CD4-positive, alpha-beta T cell treated with Interleukin-6 at 100 ng/mL for 8 hours (primary cell): Measurements from ENCODE around the gene RPL7A.

Source experiments
- DNase-seq: peaks from one replicate; pipeline ENCODE4 v3.0.0-alpha.2; 2020; ENCODE audit warnings: mixed read lengths, low spot score

Gene RPL7A

GRCh38 chr9:133347515-133347984 is 468 bp upstream of the RPL7A start:
- DNase-seq, result peak; percentile 35

- DNase-seq, result no peak
Measured at GRCh38 chr9:133348718-133349573, 928 bp downstream of the RPL7A start.

DNA sequence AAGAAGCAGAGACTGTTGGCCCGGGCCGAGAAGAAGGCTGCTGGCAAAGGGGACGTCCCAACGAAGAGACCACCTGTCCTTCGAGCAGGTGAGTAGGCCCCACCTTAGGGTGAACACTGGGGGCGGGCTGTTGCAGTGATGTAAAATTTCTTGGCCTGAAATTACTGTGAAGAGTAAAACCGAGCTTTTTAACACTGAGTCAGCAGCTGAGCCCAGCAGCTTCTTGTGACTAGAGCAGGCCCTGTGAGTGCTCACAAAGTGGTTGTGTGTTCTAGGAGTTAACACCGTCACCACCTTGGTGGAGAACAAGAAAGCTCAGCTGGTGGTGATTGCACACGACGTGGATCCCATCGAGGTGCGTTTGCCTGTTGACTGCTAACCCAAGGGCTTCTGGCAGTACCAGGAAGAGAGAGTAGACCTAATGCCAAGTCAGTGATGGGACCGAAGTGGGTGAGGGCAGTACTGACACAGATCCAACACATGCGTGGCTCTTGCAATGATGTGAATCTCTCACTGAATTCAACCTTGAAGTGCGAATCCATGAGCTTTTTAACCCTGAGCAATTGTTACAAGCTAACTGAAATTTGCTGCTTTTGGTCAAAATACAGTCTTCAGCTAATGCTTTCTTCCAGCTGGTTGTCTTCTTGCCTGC is 2.1 kb downstream of the RPL7A start:
- DNase-seq, result no peak

GRCh38 chr9:133351526-133351907 is 3.5 kb downstream of the RPL7A start:
- no peak for DNase-seq

DNA sequence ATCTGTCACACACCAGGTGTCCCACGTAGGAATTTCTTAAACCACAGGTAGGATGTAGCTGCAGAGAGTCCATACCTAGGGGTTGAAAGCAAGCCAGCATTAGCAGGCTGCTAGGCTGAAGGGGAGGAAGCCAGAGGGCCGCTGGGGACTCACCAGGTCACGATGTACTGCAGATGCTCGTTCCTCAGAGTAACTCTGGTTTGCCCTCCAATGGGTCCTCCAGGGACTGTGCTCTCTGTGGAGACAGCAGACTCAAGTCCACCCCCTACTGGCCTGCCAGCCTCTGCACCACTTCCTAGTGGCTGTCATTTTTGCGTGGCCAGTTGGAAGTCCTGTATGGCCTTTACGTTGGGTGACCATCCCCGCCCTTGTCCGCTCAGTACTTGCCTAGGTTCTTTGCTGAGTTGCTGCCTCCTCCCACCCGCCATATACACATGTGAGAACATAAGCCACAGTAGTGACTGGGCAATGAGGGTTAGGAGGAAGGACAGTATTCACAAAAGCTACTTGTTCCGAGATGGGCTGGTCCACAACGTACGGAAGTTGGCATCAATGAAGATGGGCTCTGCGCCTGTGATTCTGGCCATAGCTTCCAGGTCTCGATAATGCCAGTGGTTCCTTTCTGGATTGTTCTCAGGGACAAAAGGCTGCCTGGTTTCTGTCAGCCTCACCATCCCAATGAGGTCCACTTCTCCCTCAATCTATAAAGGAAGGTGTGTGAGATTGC is 4.1 kb downstream of the RPL7A start:
- no peak for DNase-seq

DNA sequence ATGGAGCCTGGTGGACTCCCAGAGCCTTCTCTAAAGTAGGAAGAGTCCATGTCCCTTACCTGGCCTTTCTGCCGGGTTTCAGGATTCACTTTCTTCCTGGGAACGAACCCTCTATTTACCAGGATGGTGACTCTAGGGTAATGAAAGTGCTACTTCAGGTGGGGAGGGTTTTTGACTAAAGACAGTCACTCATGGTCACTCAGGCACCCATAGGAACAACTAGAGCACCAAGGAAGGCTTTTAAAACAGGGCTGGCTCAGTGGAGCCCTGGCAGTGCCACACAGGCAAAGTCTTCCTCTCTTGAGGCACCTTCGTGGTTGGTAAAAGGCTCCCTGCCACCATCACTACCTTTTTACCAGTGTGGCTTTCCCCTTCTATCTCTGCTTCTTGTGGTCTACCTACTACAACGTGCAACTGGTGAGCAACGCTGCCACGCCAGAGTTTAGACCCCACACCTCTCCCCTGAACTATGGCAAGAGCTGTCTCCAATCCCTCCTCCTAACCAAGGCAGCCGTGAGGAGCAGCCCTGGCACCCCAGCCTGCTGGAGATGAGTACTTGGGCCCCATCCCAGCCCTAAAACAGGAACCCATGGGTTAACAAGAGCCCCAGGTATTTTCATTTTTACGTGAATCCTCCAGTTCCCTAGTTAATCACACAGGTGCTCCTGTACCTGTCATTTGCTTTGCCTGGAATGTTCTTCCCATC is 4.8 kb downstream of the RPL7A start:
- no peak for DNase-seq

DNA sequence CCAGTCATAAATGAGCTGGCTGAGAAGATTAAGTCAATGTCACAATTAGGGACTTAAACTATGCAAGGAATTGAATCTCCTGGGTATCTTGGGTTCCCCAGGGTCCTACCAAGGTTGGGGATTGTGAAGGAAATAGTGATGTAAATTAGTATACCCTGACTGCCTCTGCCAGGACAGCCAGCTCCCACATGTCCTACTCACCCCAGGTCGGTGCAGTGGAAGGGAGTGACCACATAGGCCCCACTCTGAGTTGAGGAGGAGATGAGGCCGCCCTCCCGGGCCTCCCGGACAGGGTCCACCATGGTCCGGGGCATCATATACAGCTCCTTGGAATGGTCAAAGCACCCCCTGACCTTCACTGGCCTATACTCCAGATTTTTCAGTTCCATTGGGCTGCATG is 5.5 kb downstream of the RPL7A start:
- DNase-seq, result no peak

DNA sequence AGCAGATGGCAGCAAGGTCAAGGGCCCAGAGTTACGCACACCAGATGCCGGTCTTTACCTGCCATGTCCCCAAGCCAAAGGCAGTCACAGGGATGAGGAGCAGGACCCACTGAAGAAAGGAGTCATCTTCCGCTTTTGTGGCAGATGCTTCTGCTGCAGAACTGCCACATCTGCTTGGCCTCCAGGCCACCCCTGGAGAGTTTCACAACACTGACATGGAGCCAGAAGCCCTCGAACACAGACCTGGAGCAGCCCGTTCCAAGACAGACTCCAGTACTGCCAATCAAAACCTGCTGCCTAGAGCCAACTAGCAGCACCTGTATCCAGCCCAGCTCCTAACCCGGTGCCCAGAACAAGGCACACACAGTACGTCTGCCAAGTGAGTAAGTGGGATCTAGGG is 6.7 kb downstream of the RPL7A start:
- DNase-seq, result no peak

- DNase-seq, result no peak
Measured at GRCh38 chr9:133355881-133356357, 7.9 kb downstream of the RPL7A start.

DNA sequence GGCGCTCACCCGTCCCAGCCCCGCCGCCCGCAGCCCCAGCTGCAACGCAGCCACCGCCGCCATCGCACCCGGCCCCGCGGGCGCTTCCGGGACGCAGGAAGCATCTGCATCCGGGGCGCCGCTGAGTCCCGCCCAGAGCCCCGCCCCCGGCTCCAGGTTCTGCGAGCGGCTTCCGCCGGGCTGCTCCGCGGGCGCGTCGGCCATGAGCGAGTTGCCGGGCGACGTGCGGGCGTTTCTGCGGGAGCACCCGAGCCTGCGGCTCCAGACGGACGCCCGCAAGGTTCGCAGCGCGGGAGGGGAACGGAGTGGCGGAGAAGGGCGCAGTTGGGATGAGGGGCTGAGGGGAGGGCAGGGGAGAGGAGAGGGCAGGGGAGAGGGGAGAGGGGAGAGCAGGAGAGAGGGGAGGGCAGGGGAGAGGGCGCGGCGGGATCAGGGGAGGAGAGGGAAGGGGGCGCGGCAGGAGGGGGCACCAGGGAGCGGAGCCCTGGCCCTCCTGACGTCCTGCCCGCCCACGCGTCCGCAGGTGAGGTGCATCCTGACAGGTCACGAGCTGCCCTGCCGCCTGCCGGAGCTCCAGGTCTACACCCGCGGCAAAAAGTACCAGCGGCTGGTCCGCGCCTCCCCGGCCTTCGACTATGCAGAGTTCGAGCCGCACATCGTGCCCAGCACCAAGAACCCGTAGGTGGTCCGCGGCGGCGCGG is 8.5 kb downstream of the RPL7A start, which contains the start of the genes SURF1 and SURF2:
Gene SURF1, minus strand, starts transcription at position 97 of the 701 bp plus-strand sequence. Its CDS starts 34 bp downstream, at position 63.
Gene SURF2, plus strand, starts transcription at position 160 of the 701 bp plus-strand sequence. Its CDS starts 43 bp downstream, at position 203.
- peak; percentile 86 for DNase-seq

DNA sequence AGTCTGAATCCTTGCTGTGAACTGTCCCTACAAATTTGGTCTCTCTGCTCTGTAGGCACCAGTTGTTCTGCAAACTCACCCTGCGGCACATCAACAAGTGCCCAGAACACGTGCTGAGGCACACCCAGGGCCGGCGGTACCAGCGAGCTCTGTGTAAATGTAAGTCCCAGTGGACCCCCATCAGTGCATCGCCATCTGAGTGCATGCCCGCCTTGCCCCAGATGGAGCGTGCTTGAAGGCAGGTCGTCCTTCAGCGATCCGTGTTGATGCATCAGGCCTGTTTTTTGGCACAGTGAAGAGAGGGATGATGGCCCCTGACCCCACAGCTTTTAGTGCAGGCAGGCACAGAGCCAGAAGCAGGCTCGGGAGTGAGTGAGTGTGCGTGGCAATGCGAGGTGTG is 9.6 kb downstream of the RPL7A start:
- DNase-seq, result no peak

DNA sequence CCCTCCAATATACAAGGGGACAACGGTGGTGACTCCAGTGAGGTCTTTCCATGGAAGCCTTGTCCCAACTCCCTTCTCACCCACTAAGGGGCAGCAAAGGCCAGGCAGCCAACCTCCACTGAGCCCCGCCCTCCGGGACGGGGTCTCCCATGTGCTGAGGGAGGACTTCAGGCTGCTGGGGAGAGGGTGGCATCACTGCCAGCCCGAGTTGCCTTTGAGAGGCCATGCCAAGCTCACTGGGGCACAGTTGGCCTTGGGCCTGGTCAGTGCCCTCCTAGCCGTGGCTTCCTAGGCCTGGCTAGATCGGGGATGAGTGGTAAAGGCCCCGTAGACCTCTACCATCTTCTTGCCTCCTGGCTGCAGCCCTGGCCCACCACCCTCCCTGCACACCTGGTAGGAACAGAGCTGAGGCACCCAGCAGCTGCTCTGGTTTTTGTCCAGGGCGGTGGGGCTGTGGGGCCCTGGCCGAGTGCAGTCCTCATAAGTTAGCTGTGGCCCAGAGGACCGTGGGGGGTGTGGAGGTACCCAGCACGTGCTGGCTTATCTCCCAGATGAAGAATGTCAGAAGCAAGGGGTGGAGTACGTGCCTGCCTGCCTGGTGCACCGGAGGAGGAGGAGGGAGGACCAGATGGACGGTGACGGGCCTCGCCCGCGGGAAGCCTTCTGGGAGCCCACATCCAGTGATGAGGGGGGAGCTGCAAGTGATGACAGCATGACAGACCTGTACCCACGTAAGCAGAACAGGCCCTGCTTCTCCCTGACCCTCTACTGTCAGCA is 11.6 kb downstream of the RPL7A start:
- no peak for DNase-seq

DNA sequence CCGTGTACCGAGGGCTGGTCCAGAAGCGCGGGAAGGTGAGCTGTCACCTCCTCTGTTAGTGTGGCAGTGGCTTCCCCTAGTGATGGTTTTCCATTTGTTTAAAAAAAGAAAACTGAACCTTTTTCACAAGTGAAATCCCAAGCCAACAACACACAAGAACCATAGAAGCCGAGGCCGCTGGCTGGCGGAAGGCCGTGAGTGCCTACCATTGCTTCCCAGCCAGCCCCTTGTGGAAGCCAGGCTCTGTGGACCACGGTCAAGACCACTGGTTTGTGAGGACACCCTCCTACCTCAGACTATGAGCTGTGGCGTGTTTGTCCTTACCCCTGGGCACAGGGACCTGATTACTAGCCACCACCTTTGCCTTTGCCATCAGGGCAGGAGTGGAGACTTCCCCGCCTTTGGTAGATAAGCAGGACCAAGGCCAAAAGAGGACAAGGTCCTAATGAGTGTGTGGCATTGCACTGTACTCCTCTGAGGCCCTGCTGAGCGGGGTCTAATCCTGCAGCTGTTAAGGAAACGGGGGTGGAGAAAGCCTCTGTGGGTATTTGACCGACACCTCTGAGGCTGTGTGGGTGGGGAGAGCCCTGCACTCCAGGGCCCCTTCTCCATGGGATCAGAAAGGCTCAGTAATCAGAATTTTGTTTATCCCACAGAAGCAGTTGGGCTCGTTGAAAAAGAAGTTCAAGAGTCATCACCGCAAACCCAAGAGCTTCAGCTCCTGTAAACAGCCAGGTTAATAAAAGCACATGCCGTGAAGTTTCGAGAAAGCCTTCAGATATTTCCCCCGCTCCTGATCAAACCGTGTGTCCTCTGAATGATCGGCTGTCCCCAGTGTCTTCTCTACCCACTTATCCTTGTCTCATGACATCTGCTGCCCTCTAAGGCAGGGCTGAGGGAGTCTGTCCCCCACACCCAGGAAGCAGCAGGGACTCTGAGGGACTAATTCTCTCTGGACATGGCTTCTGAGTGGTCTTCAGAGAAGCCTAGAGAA is 12.7 kb downstream of the RPL7A start:
- DNase-seq, result no peak

GRCh38 chr9:133361507-133362092 is 13.6 kb downstream of the RPL7A start:
- DNase-seq, result no peak

DNA sequence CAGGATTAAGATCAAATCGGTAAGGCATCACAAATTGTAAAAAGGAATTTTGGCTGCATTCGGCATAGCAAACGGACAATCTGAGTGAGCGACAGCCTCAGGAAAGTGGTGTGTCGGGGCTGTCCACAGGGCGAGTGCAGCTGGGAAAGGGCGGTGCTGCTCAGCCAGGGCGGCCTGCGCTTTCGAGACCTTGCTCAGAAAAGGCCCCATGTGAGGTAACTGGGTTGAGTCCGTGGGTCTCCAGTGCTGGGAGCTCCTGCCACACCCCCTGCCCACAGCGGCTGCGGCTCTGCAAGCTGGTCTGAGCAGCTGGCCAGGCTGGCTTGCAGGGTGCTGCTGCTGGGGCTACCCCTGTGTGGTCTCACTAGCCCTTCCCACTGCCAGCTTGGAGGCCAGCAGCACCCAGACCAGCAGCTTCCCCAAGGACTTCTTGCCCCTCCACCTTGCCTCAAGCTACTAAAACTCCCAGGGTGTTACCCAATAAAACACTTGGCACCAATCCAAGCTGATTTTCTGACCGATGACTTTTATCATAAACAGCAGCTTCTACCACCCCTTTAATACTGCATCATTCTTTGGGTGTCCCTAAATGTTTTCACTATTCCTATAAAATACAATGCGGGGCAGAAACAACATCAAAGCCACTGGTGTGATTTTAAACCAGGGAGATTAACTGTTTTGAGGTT is 14.5 kb downstream of the RPL7A start:
- DNase-seq, result no peak

GRCh38 chr9:133366435-133366834 is 18.4 kb downstream of the RPL7A start:
- DNase-seq, result no peak

GRCh38 chr9:133367221-133367620 is 19.2 kb downstream of the RPL7A start:
- DNase-seq, result no peak

DNA sequence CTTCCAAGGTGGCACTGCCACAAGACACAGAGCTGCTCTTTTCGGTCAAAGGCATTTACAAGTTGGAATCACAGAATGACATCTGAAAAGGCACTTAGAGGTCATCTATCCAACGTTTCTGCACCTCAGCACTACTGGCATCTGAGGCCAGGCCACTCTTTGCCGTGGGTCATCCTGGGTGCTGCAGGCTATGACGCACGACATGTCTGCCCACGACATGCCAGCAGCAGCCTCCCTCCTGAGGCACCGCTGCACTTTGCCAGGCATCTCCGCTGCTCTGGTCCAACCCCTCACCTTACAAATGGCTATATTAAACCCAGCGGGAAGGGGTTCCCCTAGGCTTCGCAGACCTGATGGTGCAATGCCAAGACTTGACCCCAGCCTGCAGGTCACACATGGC is 19.8 kb downstream of the RPL7A start:
- no peak for DNase-seq
